Measurements from ENCODE around the gene ZSCAN22.

ZSCAN22 gene

DNA sequence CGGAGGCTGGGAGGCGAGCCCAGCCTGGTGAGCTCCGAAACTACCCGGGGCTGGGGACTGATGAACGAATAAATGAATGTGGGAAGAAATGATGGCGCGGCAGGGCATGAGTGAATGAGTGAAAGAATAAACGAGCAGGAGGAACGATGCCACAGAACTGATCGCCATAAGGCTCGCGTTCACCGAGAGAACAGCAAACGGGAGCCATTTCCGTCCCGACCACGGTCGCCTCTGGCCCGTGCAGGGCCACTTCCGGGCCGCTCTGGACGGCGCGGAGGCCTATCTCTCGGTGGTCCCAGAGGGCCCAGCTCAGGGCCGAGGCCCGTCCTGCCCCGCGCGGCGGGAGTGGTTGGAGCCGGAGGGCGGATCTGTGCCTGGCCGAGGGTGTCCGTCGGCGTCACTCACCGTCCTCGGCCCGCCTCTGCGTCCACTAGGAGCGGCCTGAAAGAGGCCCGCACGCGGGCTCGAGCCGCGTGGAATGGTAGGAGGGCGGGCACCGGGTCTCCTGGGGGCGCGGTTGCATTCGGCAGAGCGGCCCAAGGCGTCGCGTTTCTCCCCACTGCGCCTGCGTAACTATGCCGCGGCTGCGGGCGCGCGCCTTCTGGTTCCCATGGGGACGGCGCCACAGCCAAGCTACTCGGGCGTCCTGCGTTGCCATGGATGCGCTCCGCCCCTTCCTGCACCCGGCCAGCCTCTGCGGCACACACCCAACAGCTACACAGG is 35.6 kb downstream of the ZSCAN22 start, which contains the start of gene ZNF497:
TSS of gene ZNF497 (minus strand) at position 480 of the 723 bp plus-strand sequence. CDS start 5,116 bp downstream, outside the sequence.
- no peaks in the 10 kb centered on the region for H4K20me1 ChIP-seq (ENCODE audit: insufficient read depth)
- no peak within 1 kb of the TSS for H3K4me3 ChIP-seq (IDR thresholded peaks at IDR 0.05; ENCODE audit: insufficient read depth, low read depth, low read length)
- peak within 1 kb of the TSS; percentile 63 for H3K27ac ChIP-seq
- peak within 1 kb of the TSS; percentile 85 for H2AFZ ChIP-seq (ENCODE audit: low read depth)
- TF ChIP-seq, protein P1, sequence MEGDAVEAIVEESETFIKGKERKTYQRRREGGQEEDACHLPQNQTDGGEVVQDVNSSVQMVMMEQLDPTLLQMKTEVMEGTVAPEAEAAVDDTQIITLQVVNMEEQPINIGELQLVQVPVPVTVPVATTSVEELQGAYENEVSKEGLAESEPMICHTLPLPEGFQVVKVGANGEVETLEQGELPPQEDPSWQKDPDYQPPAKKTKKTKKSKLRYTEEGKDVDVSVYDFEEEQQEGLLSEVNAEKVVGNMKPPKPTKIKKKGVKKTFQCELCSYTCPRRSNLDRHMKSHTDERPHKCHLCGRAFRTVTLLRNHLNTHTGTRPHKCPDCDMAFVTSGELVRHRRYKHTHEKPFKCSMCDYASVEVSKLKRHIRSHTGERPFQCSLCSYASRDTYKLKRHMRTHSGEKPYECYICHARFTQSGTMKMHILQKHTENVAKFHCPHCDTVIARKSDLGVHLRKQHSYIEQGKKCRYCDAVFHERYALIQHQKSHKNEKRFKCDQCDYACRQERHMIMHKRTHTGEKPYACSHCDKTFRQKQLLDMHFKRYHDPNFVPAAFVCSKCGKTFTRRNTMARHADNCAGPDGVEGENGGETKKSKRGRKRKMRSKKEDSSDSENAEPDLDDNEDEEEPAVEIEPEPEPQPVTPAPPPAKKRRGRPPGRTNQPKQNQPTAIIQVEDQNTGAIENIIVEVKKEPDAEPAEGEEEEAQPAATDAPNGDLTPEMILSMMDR (conservative IDR thresholded peaks at IDR 0.05; ENCODE audit: low read depth, low read length), result no peak
- H3K79me2 ChIP-seq (ENCODE audit: insufficient read depth, low read depth), result no peaks in the 10 kb centered on the region
- peak within 1 kb of the TSS; percentile 54; the same call in 1 of the 2 replicates for H3K9ac ChIP-seq
- no peaks in the 10 kb centered on the region for H3K27me3 ChIP-seq (ENCODE audit: insufficient read depth, low read depth)
- H3K4me1 ChIP-seq (ENCODE audit: low read depth, poor library complexity, severe bottlenecking), result no peaks in the 10 kb centered on the region
- peak within 1 kb of the TSS; percentile 48 for H3K4me2 ChIP-seq
- no peaks in the 10 kb centered on the region for H3K36me3 ChIP-seq (ENCODE audit: insufficient read depth)

DNA sequence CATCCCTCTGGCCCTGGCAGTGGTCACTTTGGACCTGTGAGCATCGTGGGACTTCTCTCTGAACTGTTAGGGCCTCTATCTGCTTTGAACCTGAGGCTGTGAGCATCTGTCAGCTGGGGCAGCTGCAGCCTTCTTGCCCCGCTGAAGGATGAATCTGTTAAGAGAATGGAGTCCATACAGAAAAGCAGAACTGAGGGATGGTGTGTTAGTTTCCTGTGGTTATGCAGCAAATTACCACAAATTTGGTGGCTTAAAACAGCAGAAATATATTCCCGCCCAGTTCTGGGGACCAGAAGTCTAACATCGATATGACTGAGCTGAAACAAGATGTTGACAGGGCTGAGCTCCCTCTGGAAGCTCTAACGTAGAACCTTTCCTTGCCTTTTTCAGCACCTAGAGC is 37.4 kb downstream of the ZSCAN22 start:
- H2AFZ ChIP-seq (ENCODE audit: low read depth), result no peak overlapping the region
- no peak overlapping the region for H3K9ac ChIP-seq
- H3K36me3 ChIP-seq (ENCODE audit: insufficient read depth), result no peaks in the 10 kb centered on the region
- no peaks in the 10 kb centered on the region for H4K20me1 ChIP-seq (ENCODE audit: insufficient read depth)
- H3K4me1 ChIP-seq (ENCODE audit: low read depth, poor library complexity, severe bottlenecking), result no peaks in the 10 kb centered on the region
- H3K27me3 ChIP-seq (ENCODE audit: insufficient read depth, low read depth), result no peaks in the 10 kb centered on the region
- H3K4me2 ChIP-seq, result no peak overlapping the region
- no peaks in the 10 kb centered on the region for H3K79me2 ChIP-seq (ENCODE audit: insufficient read depth, low read depth)
- TF ChIP-seq, protein P1 (conservative IDR thresholded peaks at IDR 0.05; ENCODE audit: low read depth, low read length), result no peak
- no peak overlapping the region for H3K4me3 ChIP-seq (IDR thresholded peaks at IDR 0.05; ENCODE audit: insufficient read depth, low read depth, low read length)
- no peak overlapping the region for H3K27ac ChIP-seq

DNA sequence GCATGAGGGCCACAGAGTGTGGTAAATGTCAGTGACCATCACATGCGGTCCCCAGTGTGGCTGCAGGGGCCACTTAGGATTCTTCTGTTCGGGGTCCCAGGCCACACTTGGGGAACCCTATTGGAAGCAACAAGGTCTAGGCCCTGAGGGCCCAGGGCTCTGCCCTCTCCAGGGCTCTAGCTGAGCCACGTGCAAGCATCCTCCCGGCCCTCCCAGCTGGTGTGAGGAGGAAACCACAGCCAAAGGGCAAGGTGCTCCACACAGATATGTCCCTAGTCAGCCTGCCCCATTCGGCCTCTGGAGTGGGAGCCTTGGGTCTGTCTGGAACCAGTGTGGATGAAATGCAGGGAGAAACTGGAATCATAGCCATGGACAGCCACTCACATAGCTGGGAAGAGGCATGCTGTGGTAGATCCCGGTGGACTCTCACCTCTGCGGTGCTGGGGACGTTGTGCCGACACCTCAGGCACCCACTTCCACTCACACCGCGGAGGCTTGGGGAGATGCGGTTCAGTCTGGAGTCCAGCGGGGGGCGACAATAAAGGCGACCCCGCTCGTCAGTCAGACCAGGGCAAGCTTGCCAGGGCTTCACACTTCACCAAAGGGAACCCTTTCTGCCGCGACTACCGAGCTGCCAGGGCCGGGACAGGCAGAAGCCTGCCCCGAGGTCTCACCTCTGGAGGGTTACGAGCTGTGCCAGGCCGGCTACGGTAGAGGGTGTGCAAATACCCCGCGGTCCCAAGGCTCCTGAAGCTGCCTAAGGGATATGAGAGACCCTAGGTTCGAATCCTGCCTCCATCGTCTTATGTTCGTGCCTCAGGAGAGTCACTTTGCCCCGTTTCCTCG is 40.0 kb downstream of the ZSCAN22 start:
- no peaks in the 10 kb centered on the region; the same call in 1 of the 2 replicates for H3K27me3 ChIP-seq (ENCODE audit: insufficient read depth, low read depth)
- no peaks in the 10 kb centered on the region for H3K4me1 ChIP-seq (ENCODE audit: low read depth, poor library complexity, severe bottlenecking)
- no peak overlapping the region for H3K4me2 ChIP-seq
- H3K27ac ChIP-seq, result no peak overlapping the region
- no peaks in the 10 kb centered on the region for H3K36me3 ChIP-seq (ENCODE audit: insufficient read depth)
- H2AFZ ChIP-seq (ENCODE audit: low read depth), result no peak overlapping the region
- H3K4me3 ChIP-seq (IDR thresholded peaks at IDR 0.05; ENCODE audit: insufficient read depth, low read depth, low read length), result no peak overlapping the region
- no peaks in the 10 kb centered on the region for H3K79me2 ChIP-seq (ENCODE audit: insufficient read depth, low read depth)
- TF ChIP-seq, protein P1 (conservative IDR thresholded peaks at IDR 0.05; ENCODE audit: low read depth, low read length), result no peak
- H4K20me1 ChIP-seq (ENCODE audit: insufficient read depth), result no peaks in the 10 kb centered on the region
- no peak overlapping the region for H3K9ac ChIP-seq

DNA sequence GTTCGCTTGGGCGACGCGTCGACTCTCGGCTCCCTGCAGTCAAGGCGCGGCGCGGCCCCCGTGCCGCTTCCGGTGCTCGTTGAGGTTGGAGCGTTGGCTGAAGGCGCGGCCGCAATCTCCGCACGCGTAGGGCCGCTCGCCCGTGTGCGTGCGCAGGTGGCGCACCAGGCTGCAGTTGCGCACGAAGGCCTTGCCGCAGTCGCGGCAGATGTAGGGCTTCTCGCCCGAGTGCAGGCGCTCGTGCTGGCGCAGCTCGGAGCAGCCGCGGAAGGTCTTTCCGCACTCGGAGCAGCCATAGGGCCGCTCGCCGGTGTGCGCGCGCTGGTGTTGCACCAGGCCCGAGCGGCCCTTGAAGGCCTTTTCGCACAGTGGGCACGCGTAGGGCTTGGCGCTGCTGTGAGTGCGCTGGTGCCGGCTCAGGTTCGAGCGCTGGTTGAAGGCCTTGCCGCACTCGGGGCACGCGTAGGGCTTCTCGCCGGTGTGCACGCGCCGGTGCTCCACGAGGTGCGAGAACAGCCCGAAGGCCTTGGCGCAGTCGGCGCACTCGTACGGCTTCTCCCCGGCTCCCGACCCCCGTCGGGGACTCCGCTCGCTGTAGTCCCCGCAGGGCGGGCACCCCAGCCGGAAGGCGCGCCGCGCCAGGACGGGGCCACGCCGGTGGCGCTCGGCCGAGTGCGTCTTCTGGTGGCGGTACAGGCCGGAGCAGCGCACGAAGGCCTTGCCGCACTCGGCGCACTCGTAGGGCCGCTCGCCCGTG is 41.1 kb downstream of the ZSCAN22 start:
- Histone ChIP-seq H3K27ac (no peak overlapping the region), H3K9ac (no peak overlapping the region), H3K4me1 (ENCODE audit: low read depth, poor library complexity, severe bottlenecking) (no peaks in the 10 kb centered on the region), H3K4me3 (IDR thresholded peaks at IDR 0.05; ENCODE audit: insufficient read depth, low read depth, low read length) (no peak overlapping the region), H4K20me1 (ENCODE audit: insufficient read depth) (no peaks in the 10 kb centered on the region), H3K4me2 (no peak overlapping the region), H3K79me2 (ENCODE audit: insufficient read depth, low read depth) (no peaks in the 10 kb centered on the region), H3K36me3 (ENCODE audit: insufficient read depth) (no peaks in the 10 kb centered on the region), H2AFZ (ENCODE audit: low read depth) (no peak overlapping the region), H3K27me3 (ENCODE audit: insufficient read depth, low read depth) (no peaks in the 10 kb centered on the region; the same call in 1 of the 2 replicates)
- TF ChIP-seq, protein P1 (conservative IDR thresholded peaks at IDR 0.05; ENCODE audit: low read depth, low read length), result no peak

Measured in KMS-11 (cell line).